ENCODE results near the gene FYB2. TPM values are rescaled to one million over a fixed set of nuclear protein-coding genes. Genes with fewer than 3 reads are reported as not detected.
A peak's percentile ranks its signal among the peaks of the same experiment; 100 is the strongest.

The FYB2 gene
- total RNA-seq, 1 donor: not detected

DNA sequence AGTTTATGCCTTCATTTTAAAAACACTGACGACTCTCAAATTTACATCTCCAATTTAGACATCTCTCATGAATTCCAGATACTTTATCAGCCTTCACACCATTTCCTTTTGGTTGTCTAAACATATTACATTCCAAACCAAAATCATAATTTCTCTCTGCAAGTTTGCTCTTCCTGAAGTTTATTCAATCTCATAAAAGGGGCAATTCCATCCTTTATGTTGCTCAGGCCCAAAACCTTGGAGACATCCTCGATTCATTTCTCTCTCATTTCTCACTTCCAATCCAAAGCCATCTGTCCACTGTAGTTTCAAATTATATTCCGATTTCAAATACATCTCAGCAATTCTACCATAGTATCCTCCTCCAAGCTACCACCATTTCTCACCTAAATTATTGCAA, 74.0 kb downstream of the FYB2 start:
- no peak for DNase-seq (ENCODE audit: low read depth in 2 of 3, low spot score in 2 of 3)

DNA sequence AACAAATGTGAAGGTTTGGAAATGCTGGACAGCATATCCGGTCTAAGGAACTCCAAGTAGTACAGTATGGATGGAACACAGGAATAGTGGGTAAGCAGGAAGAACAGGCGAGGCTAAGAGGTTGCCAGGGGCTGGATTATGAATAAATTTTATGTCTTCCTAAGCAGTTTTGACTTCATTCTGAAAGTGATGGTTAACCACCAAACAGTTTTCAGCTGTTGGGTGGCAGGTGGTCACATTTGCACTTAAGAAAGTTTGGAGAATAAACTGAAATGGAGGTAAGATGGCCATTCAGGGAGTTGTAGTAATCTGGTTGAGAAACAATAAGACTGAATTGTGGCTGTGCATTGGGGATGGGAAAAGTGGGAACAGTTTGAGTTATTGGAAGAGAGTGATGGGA, 90.2 kb downstream of the FYB2 start:
- no peak for DNase-seq (ENCODE audit: low read depth in 2 of 3, low spot score in 2 of 3)

- DNase-seq (ENCODE audit: low read depth in 2 of 3, low spot score in 2 of 3): no peak
These were observed 92.5 kb downstream of the FYB2 start for GRCh38 chr1:56726706-56727105.

DNA sequence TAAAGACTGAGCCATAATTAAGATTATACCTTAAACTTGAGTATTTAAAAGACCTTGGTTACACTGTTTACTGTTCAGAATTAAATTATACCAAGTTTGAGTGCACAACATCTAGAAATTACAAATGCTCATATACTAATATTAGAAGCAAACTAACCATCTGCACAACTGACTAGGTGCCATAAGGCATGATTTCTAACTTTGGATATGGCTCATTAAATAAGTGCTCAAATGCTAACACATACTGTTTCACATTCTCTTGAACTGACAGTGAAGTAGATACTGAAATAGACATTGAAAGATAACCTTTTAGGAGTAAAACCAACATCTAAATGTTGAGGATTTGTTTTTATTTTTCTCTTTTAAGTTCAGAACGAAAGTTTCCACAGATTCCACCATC, 100.0 kb downstream of the FYB2 start:
- no peak for DNase-seq (ENCODE audit: low read depth in 2 of 3, low spot score in 2 of 3)

DNA sequence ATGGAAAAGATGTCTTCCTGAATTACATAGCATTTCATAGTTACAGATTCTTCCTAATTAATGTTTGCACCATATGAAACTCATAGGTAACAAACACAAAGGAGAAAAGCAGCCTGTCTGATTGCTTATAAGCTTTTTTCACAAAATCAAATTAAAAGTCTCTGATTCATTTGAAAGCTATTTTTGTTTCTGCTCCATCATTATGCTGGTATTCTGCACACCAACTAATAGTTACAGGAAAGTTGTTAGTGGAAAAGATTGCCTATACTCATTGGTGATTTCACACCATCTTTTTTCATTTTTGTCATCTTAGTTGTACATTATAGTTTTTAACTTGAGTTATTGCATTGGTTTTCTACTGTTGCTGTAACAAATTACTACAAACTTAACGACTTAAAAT, 104.0 kb downstream of the FYB2 start:
- no peak for DNase-seq (ENCODE audit: low read depth in 2 of 3, low spot score in 2 of 3)

DNA sequence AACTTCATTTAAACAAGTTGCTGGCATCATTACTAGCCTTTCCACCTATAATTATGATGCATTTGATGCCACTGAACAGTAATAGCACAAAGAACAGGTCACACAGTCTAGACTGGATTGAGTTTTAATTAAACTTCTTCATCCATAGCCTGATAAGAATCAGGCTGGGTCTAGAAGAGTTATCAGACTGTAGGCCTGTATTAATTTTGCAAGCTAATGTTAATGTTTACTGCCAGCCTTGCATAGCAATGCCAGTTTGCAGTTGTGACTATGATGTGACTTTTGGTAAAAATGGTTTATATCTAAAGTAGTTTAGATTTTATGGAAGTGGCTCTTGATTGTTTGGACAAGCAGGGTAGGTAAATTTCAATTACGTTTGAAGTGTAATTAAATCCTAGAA, 106.1 kb downstream of the FYB2 start:
- no peak for DNase-seq (ENCODE audit: low read depth in 2 of 3, low spot score in 2 of 3)

GRCh38 chr1:56712150-56712549, 107.1 kb downstream of the FYB2 start:
- no peak for DNase-seq (ENCODE audit: low read depth in 2 of 3, low spot score in 2 of 3)

GRCh38 chr1:56710646-56711045, 108.6 kb downstream of the FYB2 start:
- DNase-seq (ENCODE audit: low read depth in 2 of 3, low spot score in 2 of 3): no peak

GRCh38 chr1:56709995-56710394, 109.2 kb downstream of the FYB2 start:
- DNase-seq (ENCODE audit: low read depth in 2 of 3, low spot score in 2 of 3): no peak

- DNase-seq (ENCODE audit: low read depth in 2 of 3, low spot score in 2 of 3): peak in 2 of 3 donors; percentile 37 to 72
These were observed 109.8 kb downstream of the FYB2 start for GRCh38 chr1:56709269-56709880.

GRCh38 chr1:56707379-56707778, 111.8 kb downstream of the FYB2 start:
- no peak for DNase-seq (ENCODE audit: low read depth in 2 of 3, low spot score in 2 of 3)

GRCh38 chr1:56703747-56704146, 115.5 kb downstream of the FYB2 start:
- no peak for DNase-seq (ENCODE audit: low read depth in 2 of 3, low spot score in 2 of 3)

- no peak for DNase-seq (ENCODE audit: low read depth in 2 of 3, low spot score in 2 of 3)
These were observed 122.5 kb downstream of the FYB2 start for GRCh38 chr1:56696663-56697062.

GRCh38 chr1:56688522-56689026, 130.6 kb downstream of the FYB2 start:
- no peak for DNase-seq (ENCODE audit: low read depth in 2 of 3, low spot score in 2 of 3)

DNA sequence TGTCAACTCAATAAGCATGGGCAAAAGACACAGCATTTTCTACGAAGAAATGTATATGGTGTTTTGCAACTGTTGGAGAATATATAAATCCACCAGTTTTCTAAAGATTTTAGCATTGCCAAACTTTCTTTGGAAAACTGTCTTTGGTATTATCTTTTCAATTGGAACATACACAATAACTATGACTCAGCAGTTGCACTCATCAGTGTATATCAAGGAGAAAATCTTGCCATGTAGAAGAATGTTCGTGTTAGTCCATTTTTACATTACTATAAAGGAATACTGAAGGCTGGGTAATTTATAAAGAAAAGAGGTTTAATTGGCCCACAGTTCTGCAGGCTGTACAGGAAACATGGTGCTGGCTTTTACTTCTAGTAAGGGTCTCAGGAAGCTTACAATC, 133.0 kb downstream of the FYB2 start:
- DNase-seq (ENCODE audit: low read depth in 2 of 3, low spot score in 2 of 3): no peak

GRCh38 chr1:56683569-56683968, 135.6 kb downstream of the FYB2 start:
- DNase-seq (ENCODE audit: low read depth in 2 of 3, low spot score in 2 of 3): no peak

DNA sequence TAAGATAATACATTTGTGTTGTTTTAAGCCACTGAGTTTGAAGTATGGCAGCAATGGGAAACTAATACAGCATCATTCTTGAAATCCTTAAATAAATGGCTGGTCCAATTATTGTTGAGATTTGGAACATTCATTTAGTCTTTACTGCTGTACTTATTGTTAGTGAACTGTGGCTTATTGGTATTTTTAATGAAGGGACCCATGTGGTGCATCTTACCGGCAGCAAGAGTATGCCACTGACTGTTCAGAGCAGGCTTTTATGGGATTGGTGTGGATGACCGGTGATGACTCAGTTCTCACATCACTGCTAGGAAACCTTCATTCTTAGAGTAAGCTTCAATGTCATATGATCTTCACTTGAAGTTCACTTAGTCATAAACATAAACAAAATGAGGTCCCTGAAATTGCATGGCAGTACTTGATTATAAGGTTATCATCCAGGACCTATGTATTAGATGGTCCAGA, 142.6 kb downstream of the FYB2 start:
- no peak for DNase-seq (ENCODE audit: low read depth in 2 of 3, low spot score in 2 of 3)

DNA sequence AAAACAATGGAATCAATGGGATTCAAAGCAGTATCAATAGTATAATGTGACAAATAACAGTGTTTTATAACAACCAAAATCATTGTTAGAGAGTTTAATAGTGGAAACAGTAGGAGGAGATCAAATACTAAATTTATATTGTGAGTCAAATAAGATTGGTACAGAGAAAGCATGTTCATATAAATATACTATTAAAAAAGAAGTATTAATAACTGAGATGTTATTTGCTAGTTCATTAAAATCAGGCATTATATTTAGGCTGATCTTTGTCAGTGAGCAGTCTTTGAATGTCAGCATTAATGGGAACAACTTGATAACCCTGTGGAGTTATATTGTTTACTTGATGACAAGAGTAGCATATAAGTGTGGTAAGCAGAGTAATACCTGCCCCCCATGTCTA, 143.4 kb downstream of the FYB2 start:
- DNase-seq (ENCODE audit: low read depth in 2 of 3, low spot score in 2 of 3): no peak

DNA sequence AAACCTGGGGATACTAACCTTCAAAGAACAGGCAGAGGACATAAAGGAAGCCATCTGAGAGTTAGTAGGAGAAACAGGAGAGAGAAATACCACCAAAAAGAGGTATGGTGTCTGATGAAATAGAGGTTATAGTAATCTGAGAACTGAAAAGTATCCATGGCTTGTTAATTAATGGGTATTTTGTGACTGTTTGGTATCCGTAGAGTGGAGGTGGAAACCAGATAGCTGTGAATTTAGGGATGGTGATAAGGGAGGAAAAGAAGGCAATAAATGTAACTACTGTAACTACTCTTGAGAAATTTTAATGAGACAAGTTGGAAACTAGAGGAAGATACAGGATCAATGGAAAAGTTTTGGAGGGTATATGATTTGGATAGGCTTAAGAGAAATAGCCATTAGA, 146.6 kb downstream of the FYB2 start:
- no peak for DNase-seq (ENCODE audit: low read depth in 2 of 3, low spot score in 2 of 3)

GRCh38 chr1:56671542-56671941, 147.7 kb downstream of the FYB2 start:
- no peak for DNase-seq (ENCODE audit: low read depth in 2 of 3, low spot score in 2 of 3)

GRCh38 chr1:56671085-56671484, 148.1 kb downstream of the FYB2 start:
- no peak for DNase-seq (ENCODE audit: low read depth in 2 of 3, low spot score in 2 of 3)

GRCh38 chr1:56670350-56670749, 148.9 kb downstream of the FYB2 start:
- no peak for DNase-seq (ENCODE audit: low read depth in 2 of 3, low spot score in 2 of 3)
